Activated CD8-positive, alpha-beta memory T cell treated with anti-CD3 and anti-CD28 coated beads, Interleukin-2, amount 50 U/mL, for 4 hours (primary cell): Measurements from ENCODE around the gene TIMM17B.

ENCODE experiments used
- DNase-seq: peaks from one replicate; pipeline ENCODE4 v3.0.0-alpha.2; 2020

Gene TIMM17B

GRCh38 chrX:48897625-48898306 is at the start of gene TIMM17B, which contains the start of gene PQBP1:
TIMM17B (minus strand) TSS chrX:48897768; CDS start chrX:48897749, 19 bp downstream.
PQBP1 (plus strand) TSS chrX:48897930; CDS start chrX:48898510, 580 bp downstream.
- DNase-seq: peak; percentile 83

GRCh38 chrX:48945517-48946348 is 48.2 kb upstream of the TIMM17B start:
- DNase-seq: peak; percentile 57

GRCh38 chrX:48942895-48943294 is 45.3 kb upstream of the TIMM17B start:
- DNase-seq: no peak

- DNase-seq: no peak
These were observed 42.9 kb upstream of the TIMM17B start for GRCh38 chrX:48940404-48940955.

- no peak for DNase-seq
These were observed 42.1 kb upstream of the TIMM17B start for GRCh38 chrX:48939524-48940228.

GRCh38 chrX:48938721-48939425 is 41.3 kb upstream of the TIMM17B start:
- peak; percentile 51 for DNase-seq

- peak; percentile 87 for DNase-seq
These were observed 39.7 kb upstream of the TIMM17B start for GRCh38 chrX:48937054-48937907.

- no peak for DNase-seq
These were observed 39.0 kb upstream of the TIMM17B start for GRCh38 chrX:48936429-48937053.

GRCh38 chrX:48935301-48935670 is 37.7 kb upstream of the TIMM17B start:
- DNase-seq: no peak

- no peak for DNase-seq
These were observed 37.2 kb upstream of the TIMM17B start for GRCh38 chrX:48934581-48935300.

GRCh38 chrX:48933757-48934156 is 36.2 kb upstream of the TIMM17B start:
- no peak for DNase-seq

- no peak for DNase-seq
These were observed 30.3 kb upstream of the TIMM17B start for GRCh38 chrX:48927736-48928382.

- DNase-seq: no peak
These were observed 29.6 kb upstream of the TIMM17B start for GRCh38 chrX:48927123-48927522.

- no peak for DNase-seq
These were observed 26.7 kb upstream of the TIMM17B start for GRCh38 chrX:48924270-48924669.

- DNase-seq: no peak
These were observed 26.2 kb upstream of the TIMM17B start for GRCh38 chrX:48923771-48924170.

GRCh38 chrX:48920718-48921104 is 23.1 kb upstream of the TIMM17B start:
- no peak for DNase-seq

- no peak for DNase-seq
These were observed 22.6 kb upstream of the TIMM17B start for GRCh38 chrX:48919947-48920717.

- DNase-seq: no peak
These were observed 21.8 kb upstream of the TIMM17B start for GRCh38 chrX:48919360-48919841.
